K562 (cell line): ENCODE results near the gene CPLX1. TPM values are rescaled to one million over a fixed set of nuclear protein-coding genes. Genes with fewer than 3 reads are reported as not detected.
A peak's percentile ranks its signal among the peaks of the same experiment; 100 is the strongest.

Source experiments
- BRF1 ChIP-seq: IDR thresholded peaks from 3 replicates; pipeline ENCODE4 v1.6.1; 2011; ENCODE audit warnings: borderline replicate concordance, mild to moderate bottlenecking; ENCODE audit not compliant: insufficient read length; ENCODE audit errors: extremely low read depth
- DDX20 ChIP-seq: fragments of 450-650 bp; IDR thresholded peaks from 2 replicates; pipeline ENCODE4 v1.6.1; 2016; ENCODE audit warnings: missing genetic modification characterization, low read depth, mild to moderate bottlenecking, missing compliant biosample characterization, moderate library complexity
- DPF2 ChIP-seq: fragments of 450-650 bp; IDR thresholded peaks from 2 replicates; pipeline ENCODE4 v1.6.1; 2016
- FOSL1 ChIP-seq: fragments of 200-800 bp; sonication (Bioruptor generic); conservative IDR thresholded peaks from 2 replicates; pipeline ENCODE4 v1.6.1; 2016; ENCODE audit warnings: missing genetic modification characterization, missing compliant biosample characterization
- NEUROD1 ChIP-seq: fragments of 150-350 bp; IDR thresholded peaks from 2 replicates; pipeline ENCODE4 v1.6.1; 2014; ENCODE audit warnings: borderline replicate concordance, low read length, low read depth; ENCODE audit not compliant: partially characterized antibody
- PML ChIP-seq: IDR thresholded peaks from 2 replicates; pipeline ENCODE4 v1.6.1; 2012; ENCODE audit warnings: low read length, inconsistent platforms
- TAF1 ChIP-seq: IDR thresholded peaks from 2 replicates; pipeline ENCODE4 v1.6.1; 2011; ENCODE audit warnings: mild to moderate bottlenecking, low read length, moderate library complexity; ENCODE audit not compliant: insufficient read depth, control insufficient read depth, severe bottlenecking; ENCODE audit errors: extremely low read depth
- TAL1 ChIP-seq: fragments of 450-650 bp; IDR thresholded peaks from 2 replicates; pipeline ENCODE4 v1.6.1; 2016; ENCODE audit warnings: mild to moderate bottlenecking
- polyA plus RNA-seq, 8 experiments: library from polyadenylated mRNA; depleted of rRNA in 4 of 8; stranded (reverse) in 5 of 8; unstranded in 3 of 8; fragments of >200 nt; fragmentation: Nextera tagmentation in 2 of 8; fragmentation: Illumina TruSeq in 1 of 8; extraction: Ambion mirVana in 2 of 8; extraction: Trizol in 1 of 8; gene quantifications; 2 replicates each; pipeline versions ENCODE4 v1.2.1 to v1.2.3, GENCODE V29; 2011 to 2014; ENCODE audit warnings: inconsistent platforms in 1 of 8, missing spikeins in 1 of 8
- total RNA-seq, 7 experiments: library from RNA; depleted of rRNA in 6 of 7; stranded (reverse); fragments of >200 nt in 6 of 7; fragmentation: Illumina TruSeq in 2 of 7; extraction: Trizol in 2 of 7; gene quantifications; 2 replicates each; pipeline versions ENCODE4 v1.2.1 to v1.2.3, GENCODE V29; 2011 to 2021; ENCODE audit warnings: low replicate concordance in 1 of 7
- TF ChIP-seq, protein P1 (sequence below), 3 experiments: fragments of 200-800 bp in 1 of 3; fragments of 250-450 bp in 1 of 3; fragments of 450-650 bp in 1 of 3; sonication (Bioruptor Pico) in 1 of 3; sonication (Bioruptor generic) in 1 of 3; formaldehyde crosslinking in 1 of 3; IDR thresholded peaks; 2 replicates each; pipeline versions ENCODE4 v1.6.1 to v1.8.0; 2016 to 2022; ENCODE audit warnings: mild to moderate bottlenecking in 2 of 3, missing genetic modification characterization in 2 of 3, missing compliant biosample characterization in 1 of 3, moderate library complexity in 1 of 3
- TF ChIP-seq, protein P2 (sequence below): sonication (generic); formaldehyde crosslinking; IDR thresholded peaks from 2 replicates; pipeline ENCODE4 v1.9.0; 2022; ENCODE audit warnings: mild to moderate bottlenecking, missing genetic modification reagents
- TF ChIP-seq, protein P3 (sequence below): conservative IDR thresholded peaks from 2 replicates; pipeline ENCODE4 v1.6.1; 2011; ENCODE audit warnings: low read depth, mild to moderate bottlenecking, low read length; ENCODE audit not compliant: control insufficient read depth
- TF ChIP-seq, protein P4 (sequence below): sonication (generic); formaldehyde crosslinking; IDR thresholded peaks from 2 replicates; pipeline ENCODE4 v1.4.0; 2020; ENCODE audit warnings: mild to moderate bottlenecking, missing genetic modification reagents

Gene CPLX1
- total and polyA plus RNA-seq, 9 of the 15 experiments (the other 6 are each of a cell fraction or from before 2014, with no cell fraction given), result 0.03 to 3.3 (median 0.17) TPM; not detected in 2

DNA sequence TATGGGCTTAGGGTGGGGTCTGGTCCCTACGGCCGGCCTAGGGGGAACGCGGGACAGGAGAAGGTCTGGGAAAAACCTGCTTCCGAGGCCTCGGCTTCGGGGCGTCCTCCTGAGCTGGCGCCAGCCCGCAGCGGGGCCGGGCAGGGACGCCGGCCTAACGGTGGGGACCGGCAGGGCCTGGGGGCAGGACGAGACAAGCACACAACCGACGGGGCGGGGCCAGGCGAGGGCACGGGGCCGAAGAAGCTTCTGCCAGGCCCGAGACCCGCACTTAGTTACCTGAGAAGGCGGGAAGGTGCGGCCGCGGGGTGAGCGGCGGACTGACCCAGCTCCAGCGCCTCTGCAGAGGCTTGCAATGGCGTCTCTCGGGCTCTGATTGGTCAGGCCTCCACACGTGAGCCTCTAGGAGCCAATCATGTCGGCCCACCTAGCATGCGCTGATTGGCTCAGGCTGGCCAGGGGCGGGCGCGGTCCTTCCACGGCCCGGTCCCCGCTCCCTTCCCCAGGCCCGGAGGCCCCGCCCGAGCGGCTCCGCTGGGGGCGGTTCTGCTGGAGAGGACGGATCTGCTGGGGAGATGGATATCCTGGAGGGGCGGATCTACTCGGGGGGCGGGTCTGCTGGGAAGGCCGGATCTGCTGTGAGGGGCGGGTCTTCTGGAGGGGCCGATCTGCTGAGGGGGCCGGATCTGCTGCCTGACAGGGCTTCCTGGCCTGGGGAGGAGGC is 44.3 kb downstream of the CPLX1 start (continued):
- TF ChIP-seq, protein P1, sequence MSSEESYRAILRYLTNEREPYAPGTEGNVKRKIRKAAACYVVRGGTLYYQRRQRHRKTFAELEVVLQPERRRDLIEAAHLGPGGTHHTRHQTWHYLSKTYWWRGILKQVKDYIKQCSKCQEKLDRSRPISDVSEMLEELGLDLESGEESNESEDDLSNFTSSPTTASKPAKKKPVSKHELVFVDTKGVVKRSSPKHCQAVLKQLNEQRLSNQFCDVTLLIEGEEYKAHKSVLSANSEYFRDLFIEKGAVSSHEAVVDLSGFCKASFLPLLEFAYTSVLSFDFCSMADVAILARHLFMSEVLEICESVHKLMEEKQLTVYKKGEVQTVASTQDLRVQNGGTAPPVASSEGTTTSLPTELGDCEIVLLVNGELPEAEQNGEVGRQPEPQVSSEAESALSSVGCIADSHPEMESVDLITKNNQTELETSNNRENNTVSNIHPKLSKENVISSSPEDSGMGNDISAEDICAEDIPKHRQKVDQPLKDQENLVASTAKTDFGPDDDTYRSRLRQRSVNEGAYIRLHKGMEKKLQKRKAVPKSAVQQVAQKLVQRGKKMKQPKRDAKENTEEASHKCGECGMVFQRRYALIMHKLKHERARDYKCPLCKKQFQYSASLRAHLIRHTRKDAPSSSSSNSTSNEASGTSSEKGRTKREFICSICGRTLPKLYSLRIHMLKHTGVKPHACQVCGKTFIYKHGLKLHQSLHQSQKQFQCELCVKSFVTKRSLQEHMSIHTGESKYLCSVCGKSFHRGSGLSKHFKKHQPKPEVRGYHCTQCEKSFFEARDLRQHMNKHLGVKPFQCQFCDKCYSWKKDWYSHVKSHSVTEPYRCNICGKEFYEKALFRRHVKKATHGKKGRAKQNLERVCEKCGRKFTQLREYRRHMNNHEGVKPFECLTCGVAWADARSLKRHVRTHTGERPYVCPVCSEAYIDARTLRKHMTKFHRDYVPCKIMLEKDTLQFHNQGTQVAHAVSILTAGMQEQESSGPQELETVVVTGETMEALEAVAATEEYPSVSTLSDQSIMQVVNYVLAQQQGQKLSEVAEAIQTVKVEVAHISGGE (CRISPR knock-in tag; IDR thresholded peaks at IDR 0.05), result peak in 1 of 3 experiments; percentile 92; a peak in 2 of 6 replicates
- TF ChIP-seq TAF1 (peak; percentile 89), FOSL1 (no peak), DPF2 (no peak), TAL1 (no peak), NEUROD1 (peak; percentile 98), BRF1 (no peak), PML (peak; percentile 85), DDX20 (no peak)
- TF ChIP-seq, protein P2, sequence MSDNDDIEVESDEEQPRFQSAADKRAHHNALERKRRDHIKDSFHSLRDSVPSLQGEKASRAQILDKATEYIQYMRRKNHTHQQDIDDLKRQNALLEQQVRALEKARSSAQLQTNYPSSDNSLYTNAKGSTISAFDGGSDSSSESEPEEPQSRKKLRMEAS, result peak; percentile 76
- TF ChIP-seq, protein P3, sequence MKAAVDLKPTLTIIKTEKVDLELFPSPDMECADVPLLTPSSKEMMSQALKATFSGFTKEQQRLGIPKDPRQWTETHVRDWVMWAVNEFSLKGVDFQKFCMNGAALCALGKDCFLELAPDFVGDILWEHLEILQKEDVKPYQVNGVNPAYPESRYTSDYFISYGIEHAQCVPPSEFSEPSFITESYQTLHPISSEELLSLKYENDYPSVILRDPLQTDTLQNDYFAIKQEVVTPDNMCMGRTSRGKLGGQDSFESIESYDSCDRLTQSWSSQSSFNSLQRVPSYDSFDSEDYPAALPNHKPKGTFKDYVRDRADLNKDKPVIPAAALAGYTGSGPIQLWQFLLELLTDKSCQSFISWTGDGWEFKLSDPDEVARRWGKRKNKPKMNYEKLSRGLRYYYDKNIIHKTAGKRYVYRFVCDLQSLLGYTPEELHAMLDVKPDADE, result peak; percentile 75
- TF ChIP-seq, protein P4, sequence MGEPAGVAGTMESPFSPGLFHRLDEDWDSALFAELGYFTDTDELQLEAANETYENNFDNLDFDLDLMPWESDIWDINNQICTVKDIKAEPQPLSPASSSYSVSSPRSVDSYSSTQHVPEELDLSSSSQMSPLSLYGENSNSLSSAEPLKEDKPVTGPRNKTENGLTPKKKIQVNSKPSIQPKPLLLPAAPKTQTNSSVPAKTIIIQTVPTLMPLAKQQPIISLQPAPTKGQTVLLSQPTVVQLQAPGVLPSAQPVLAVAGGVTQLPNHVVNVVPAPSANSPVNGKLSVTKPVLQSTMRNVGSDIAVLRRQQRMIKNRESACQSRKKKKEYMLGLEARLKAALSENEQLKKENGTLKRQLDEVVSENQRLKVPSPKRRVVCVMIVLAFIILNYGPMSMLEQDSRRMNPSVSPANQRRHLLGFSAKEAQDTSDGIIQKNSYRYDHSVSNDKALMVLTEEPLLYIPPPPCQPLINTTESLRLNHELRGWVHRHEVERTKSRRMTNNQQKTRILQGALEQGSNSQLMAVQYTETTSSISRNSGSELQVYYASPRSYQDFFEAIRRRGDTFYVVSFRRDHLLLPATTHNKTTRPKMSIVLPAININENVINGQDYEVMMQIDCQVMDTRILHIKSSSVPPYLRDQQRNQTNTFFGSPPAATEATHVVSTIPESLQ (CRISPR knock-in tag), result peak; percentile 61; the same call in 1 of the 2 replicates
